SK-N-SH (cell line): ENCODE measurements around the gene TMPRSS9. TPM values are rescaled to one million over a fixed set of nuclear protein-coding genes. Genes with fewer than 3 reads are reported as not detected.
A peak's percentile ranks its signal among the peaks of the same experiment; 100 is the strongest.

Experiments used
- CTCF ChIA-PET: fragments of 300-600, 350-600 bp; formaldehyde crosslinking; extraction: SDS; loops from one replicate; lab custom pipeline; 2021; lab: Yijun Ruan, JAX
- POLR2A ChIA-PET: fragments of 350-600 bp; sonication (Branson Sonifier 250); formaldehyde crosslinking; extraction: SDS; loops from one replicate; lab custom pipeline; 2020; ENCODE audit warnings: antibody characterized with exemption, inconsistent platforms; lab: Yijun Ruan, JAX
- DNase-seq: peaks from one replicate; pipeline ENCODE4 v3.0.0; 2012
- H2AFZ ChIP-seq: fragments of 200-600 bp; sonication (generic); 2 replicates; pipeline ENCODE4 v1.8.1; 2016; ENCODE audit warnings: antibody characterized with exemption, mild to moderate bottlenecking, low read depth
- H3F3A ChIP-seq: fragments of 200-600 bp; sonication (generic); replicated peaks from 2 replicates; pipeline ENCODE3; 2016; ENCODE audit warnings: antibody characterized with exemption, mild to moderate bottlenecking; ENCODE audit not compliant: insufficient read depth
- H3K27ac ChIP-seq, 2 experiments: fragments of 200-500 bp in 1 of 2; fragments of 200-600 bp in 1 of 2; sonication (Bioruptor generic) in 1 of 2; sonication (generic), shearing (Covaris generic) in 1 of 2; 2 replicates each; pipeline versions ENCODE4 v1.5.1 to v1.6.1; 2014 to 2016; ENCODE audit warnings: low read depth in 2 of 2, inconsistent platforms in 1 of 2, low read length in 1 of 2, mild to moderate bottlenecking in 1 of 2, mixed read lengths in 1 of 2
- H3K27me3 ChIP-seq: fragments of 200-600 bp; sonication (generic), shearing (Covaris generic); 2 replicates; pipeline ENCODE4 v1.6.1; 2016; ENCODE audit warnings: mixed run types; ENCODE audit not compliant: insufficient read depth
- H3K36me3 ChIP-seq, 2 experiments: fragments of 200-500 bp in 1 of 2; fragments of 200-600 bp in 1 of 2; sonication (Bioruptor generic) in 1 of 2; sonication (generic) in 1 of 2; replicated peaks in 1 of 2; 2 replicates each; pipeline versions ENCODE3 to v1.5.1; 2014 to 2016; ENCODE audit warnings: low read length in 1 of 2, mild to moderate bottlenecking in 1 of 2; ENCODE audit not compliant: insufficient read depth in 2 of 2, control insufficient read depth in 1 of 2
- H3K4me1 ChIP-seq, 2 experiments: fragments of 200-500 bp in 1 of 2; fragments of 200-600 bp in 1 of 2; sonication (Bioruptor generic) in 1 of 2; sonication (generic), shearing (Covaris generic) in 1 of 2; 2 replicates each; pipeline versions ENCODE4 v1.5.1 to v1.6.1; 2014 to 2016; ENCODE audit warnings: low read depth in 1 of 2, low read length in 1 of 2, mixed run types in 1 of 2; ENCODE audit not compliant: insufficient read depth in 2 of 2, control insufficient read depth in 1 of 2
- H3K4me2 ChIP-seq: fragments of 200-600 bp; sonication (generic), shearing (Covaris generic); 2 replicates; pipeline ENCODE4 v1.6.1; 2017; ENCODE audit warnings: mixed run types
- H3K4me3 ChIP-seq, 2 experiments: fragments of 200-500 bp in 1 of 2; fragments of 200-600 bp in 1 of 2; sonication (Bioruptor generic) in 1 of 2; sonication (generic), shearing (Covaris generic) in 1 of 2; 2 replicates each; pipeline versions ENCODE4 v1.5.1 to v1.8.1; 2014 to 2016; ENCODE audit warnings: low read depth in 2 of 2, inconsistent platforms in 1 of 2, low read length in 1 of 2, mild to moderate bottlenecking in 1 of 2, mixed read lengths in 1 of 2, moderate library complexity in 1 of 2
- H3K79me2 ChIP-seq: fragments of 200-600 bp; sonication (generic); 2 replicates; pipeline ENCODE4 v1.8.1; 2017; ENCODE audit warnings: mild to moderate bottlenecking; ENCODE audit not compliant: insufficient read depth
- H3K9ac ChIP-seq: fragments of 200-600 bp; sonication (generic); 2 replicates; pipeline ENCODE4 v1.6.1; 2017; ENCODE audit warnings: mixed run types
- H3K9me2 ChIP-seq: fragments of 200-600 bp; sonication (generic); 2 replicates; pipeline ENCODE4 v1.6.1; 2017; ENCODE audit warnings: mixed run types
- H3K9me3 ChIP-seq: fragments of 200-600 bp; sonication (generic); 2 replicates; pipeline ENCODE4 v1.6.1; 2017; ENCODE audit warnings: mixed run types, mild to moderate bottlenecking, moderate library complexity
- H4K20me1 ChIP-seq: fragments of 200-600 bp; sonication (generic); 2 replicates; pipeline ENCODE4 v1.6.1; 2017; ENCODE audit warnings: mild to moderate bottlenecking, mixed run types; ENCODE audit not compliant: insufficient read depth
- CHD2 ChIP-seq: fragments of 150-350 bp; IDR thresholded peaks from 2 replicates; pipeline ENCODE4 v1.6.1; 2018; ENCODE audit warnings: low read length; ENCODE audit not compliant: partially characterized antibody
- ELF1 ChIP-seq: IDR thresholded peaks from 2 replicates; pipeline ENCODE4 v1.4.0; 2012
- EP300 ChIP-seq, 2 experiments: IDR thresholded peaks; 2 replicates each; pipeline versions ENCODE4 v1.4.0 to v1.6.1; 2012; ENCODE audit warnings: borderline replicate concordance in 1 of 2, low read depth in 1 of 2, low read length in 1 of 2
- FOSL2 ChIP-seq: IDR thresholded peaks from 2 replicates; pipeline ENCODE4 v1.4.0; 2012; ENCODE audit warnings: low read depth, mild to moderate bottlenecking, moderate library complexity, borderline replicate concordance
- FOXM1 ChIP-seq: IDR thresholded peaks from 2 replicates; pipeline ENCODE4 v1.4.0; 2012; ENCODE audit warnings: low read depth, mild to moderate bottlenecking
- MXI1 ChIP-seq: IDR thresholded peaks from 2 replicates; pipeline ENCODE4 v1.6.1; 2012; ENCODE audit warnings: mild to moderate bottlenecking, low read depth, low read length, improper control_type of control experiment
- NFIC ChIP-seq: IDR thresholded peaks from 2 replicates; pipeline ENCODE4 v1.4.0; 2012; ENCODE audit warnings: borderline replicate concordance
- RFX5 ChIP-seq: IDR thresholded peaks from 2 replicates; pipeline ENCODE4 v1.6.1; 2012; ENCODE audit warnings: mild to moderate bottlenecking, improper control_type of control experiment, low read length
- SIN3A ChIP-seq: IDR thresholded peaks from 2 replicates; pipeline ENCODE4 v1.6.1; 2012; ENCODE audit warnings: low read depth, mild to moderate bottlenecking, low read length, moderate library complexity, borderline replicate concordance
- TEAD4 ChIP-seq: IDR thresholded peaks from 2 replicates; pipeline ENCODE4 v1.4.0; 2012; ENCODE audit warnings: mild to moderate bottlenecking, borderline replicate concordance; ENCODE audit not compliant: insufficient read depth
- whole genome bisulfite sequencing: methylation state at CpG from one replicate; pipeline ENCODE4 v1.1.6; 2017; ENCODE audit warnings: low lambda C conversion rate; 5-methylcytosine and 5-hydroxymethylcytosine counted together
- polyA plus RNA-seq, 3 experiments: library from polyadenylated mRNA; depleted of rRNA; stranded (reverse); fragments of >200 nt; gene quantifications; 2 replicates each; pipeline ENCODE4 v1.2.3, GENCODE V29; 2012
- TF ChIP-seq, protein P1 (sequence below): IDR thresholded peaks from 2 replicates; pipeline ENCODE4 v1.6.1; 2012; ENCODE audit warnings: mild to moderate bottlenecking, low read depth, low read length, moderate library complexity
- TF ChIP-seq, protein P2 (sequence below): IDR thresholded peaks from 2 replicates; pipeline ENCODE4 v1.4.0; 2012; ENCODE audit warnings: low read depth, borderline replicate concordance

TMPRSS9 gene
- polyA plus RNA-seq, 1 of the 3 experiments (the other 2 are of a cell fraction), result not detected

DNA sequence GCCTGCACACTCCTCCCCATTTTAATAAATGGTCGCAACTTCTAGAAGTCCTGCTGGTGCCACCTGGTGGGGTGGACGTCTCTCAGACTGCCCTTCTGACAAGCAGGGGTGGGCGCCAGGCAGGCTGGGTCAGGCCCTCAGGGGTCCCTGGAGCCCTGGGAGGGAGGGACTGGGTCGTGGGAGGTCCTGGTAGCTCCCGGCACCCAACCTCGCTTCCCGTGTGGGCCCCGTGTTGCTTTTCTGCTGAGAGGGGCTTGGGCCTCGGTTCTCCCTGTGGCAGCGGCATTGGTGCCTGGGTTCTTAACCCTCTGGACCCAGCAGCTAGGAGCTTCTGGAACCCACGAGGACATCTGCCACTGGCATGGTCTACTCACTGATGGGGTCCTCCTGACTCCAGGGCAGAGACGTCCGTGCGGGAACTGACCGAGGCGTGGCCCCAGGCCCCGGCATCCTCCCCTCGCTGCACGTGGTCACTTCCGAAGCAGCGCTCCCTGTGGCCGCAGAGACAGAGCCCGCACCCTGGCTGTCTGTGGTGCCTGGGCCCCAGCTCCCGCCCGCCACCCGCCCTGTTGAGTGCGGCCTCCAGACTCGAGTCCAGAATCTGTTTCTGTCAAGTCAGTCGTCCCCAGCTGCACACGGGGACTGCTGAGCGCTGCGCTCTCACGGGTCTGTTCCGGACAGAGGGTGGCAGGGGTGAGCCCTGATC, 6.0 kb upstream of the TMPRSS9 start:
- WGBS, result 94% methylated on average over 17 of the region's 34 CpGs
- Histone ChIP-seq H3K9ac (no peak overlapping the region), H3K79me2 (no peaks in the 10 kb centered on the region)

DNA sequence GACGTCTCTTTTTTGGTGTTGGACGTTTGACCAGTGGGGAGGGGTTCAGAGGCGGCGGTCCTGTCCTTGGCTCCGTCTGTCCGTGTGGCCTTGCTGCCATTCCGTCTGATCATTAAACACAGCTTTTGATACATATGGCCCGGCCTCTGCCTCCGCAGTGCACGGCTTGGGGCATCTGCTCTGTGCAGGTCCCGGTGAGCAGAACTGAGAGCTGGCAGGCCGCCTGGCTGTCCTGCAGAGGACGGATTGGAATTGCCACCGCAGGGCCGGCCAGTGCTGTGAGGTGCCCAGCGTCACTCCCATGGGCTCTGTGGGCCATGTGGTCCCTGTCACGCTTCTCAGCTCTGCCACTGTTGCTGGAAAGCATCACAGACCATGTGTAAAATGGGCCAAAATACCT, 5.4 kb upstream of the TMPRSS9 start:
- peaks cover 10% of the 10 kb centered on the region for H3K27me3 ChIP-seq
- H4K20me1 ChIP-seq, result no peaks in the 10 kb centered on the region
- H3K9me2 ChIP-seq, result no peaks in the 10 kb centered on the region
- TF ChIP-seq EP300 (IDR thresholded peaks at IDR 0.05; ENCODE audit: borderline replicate concordance in 1 of 2, low read depth in 1 of 2, low read length in 1 of 2) (0 out of 4 replicates have a peak, but pooled peaks of 1 of the 2 experiments have one; percentile 12), MXI1 (peak; percentile 89), CHD2 (no peak)
- TF ChIP-seq, protein P1, sequence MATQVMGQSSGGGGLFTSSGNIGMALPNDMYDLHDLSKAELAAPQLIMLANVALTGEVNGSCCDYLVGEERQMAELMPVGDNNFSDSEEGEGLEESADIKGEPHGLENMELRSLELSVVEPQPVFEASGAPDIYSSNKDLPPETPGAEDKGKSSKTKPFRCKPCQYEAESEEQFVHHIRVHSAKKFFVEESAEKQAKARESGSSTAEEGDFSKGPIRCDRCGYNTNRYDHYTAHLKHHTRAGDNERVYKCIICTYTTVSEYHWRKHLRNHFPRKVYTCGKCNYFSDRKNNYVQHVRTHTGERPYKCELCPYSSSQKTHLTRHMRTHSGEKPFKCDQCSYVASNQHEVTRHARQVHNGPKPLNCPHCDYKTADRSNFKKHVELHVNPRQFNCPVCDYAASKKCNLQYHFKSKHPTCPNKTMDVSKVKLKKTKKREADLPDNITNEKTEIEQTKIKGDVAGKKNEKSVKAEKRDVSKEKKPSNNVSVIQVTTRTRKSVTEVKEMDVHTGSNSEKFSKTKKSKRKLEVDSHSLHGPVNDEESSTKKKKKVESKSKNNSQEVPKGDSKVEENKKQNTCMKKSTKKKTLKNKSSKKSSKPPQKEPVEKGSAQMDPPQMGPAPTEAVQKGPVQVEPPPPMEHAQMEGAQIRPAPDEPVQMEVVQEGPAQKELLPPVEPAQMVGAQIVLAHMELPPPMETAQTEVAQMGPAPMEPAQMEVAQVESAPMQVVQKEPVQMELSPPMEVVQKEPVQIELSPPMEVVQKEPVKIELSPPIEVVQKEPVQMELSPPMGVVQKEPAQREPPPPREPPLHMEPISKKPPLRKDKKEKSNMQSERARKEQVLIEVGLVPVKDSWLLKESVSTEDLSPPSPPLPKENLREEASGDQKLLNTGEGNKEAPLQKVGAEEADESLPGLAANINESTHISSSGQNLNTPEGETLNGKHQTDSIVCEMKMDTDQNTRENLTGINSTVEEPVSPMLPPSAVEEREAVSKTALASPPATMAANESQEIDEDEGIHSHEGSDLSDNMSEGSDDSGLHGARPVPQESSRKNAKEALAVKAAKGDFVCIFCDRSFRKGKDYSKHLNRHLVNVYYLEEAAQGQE, result no peak
- no peak overlapping the region for H3K4me2 ChIP-seq
- no peak overlapping the region for H3K9ac ChIP-seq
- no peak overlapping the region for H3K4me3 ChIP-seq
- H3K79me2 ChIP-seq, result no peaks in the 10 kb centered on the region
- H2AFZ ChIP-seq, result no peak overlapping the region
- DNase-seq, result peak; percentile 75
- no peak overlapping the region; a peak in 1 of 4 replicates for H3K27ac ChIP-seq
- peaks cover 0 to 10% of the 10 kb centered on the region in 2 experiments; a peak in 1 of 4 replicates for H3K4me1 ChIP-seq
- no peaks in the 10 kb centered on the region for H3F3A ChIP-seq
- POLR2A ChIA-PET, result interaction anchor here (0.7 kb wide), 1 partner anchor 102 kb away, joined by 3 read pairs; the partner anchor contains the start of gene LMNB2
- H3K36me3 ChIP-seq, result peaks cover 0 to 5% of the 10 kb centered on the region in 2 experiments
- CTCF ChIA-PET, result interaction anchor here (0.9 to 1.1 kb wide), 2 partner anchors 29 to 44 kb away, joined by 3 read pairs; no protein-coding TSS in a partner anchor
- WGBS, result 82% methylated on average over 13 of the region's 17 CpGs
- H3K9me3 ChIP-seq, result no peaks in the 10 kb centered on the region

More for the DNA sequence above, 6.0 kb upstream of the TMPRSS9 start:
- TF ChIP-seq, protein P2, sequence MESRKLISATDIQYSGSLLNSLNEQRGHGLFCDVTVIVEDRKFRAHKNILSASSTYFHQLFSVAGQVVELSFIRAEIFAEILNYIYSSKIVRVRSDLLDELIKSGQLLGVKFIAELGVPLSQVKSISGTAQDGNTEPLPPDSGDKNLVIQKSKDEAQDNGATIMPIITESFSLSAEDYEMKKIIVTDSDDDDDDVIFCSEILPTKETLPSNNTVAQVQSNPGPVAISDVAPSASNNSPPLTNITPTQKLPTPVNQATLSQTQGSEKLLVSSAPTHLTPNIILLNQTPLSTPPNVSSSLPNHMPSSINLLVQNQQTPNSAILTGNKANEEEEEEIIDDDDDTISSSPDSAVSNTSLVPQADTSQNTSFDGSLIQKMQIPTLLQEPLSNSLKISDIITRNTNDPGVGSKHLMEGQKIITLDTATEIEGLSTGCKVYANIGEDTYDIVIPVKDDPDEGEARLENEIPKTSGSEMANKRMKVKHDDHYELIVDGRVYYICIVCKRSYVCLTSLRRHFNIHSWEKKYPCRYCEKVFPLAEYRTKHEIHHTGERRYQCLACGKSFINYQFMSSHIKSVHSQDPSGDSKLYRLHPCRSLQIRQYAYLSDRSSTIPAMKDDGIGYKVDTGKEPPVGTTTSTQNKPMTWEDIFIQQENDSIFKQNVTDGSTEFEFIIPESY, result no peak
- TF ChIP-seq NFIC (no peak), RFX5 (no peak), ELF1 (no peak), FOXM1 (no peak), TEAD4 (no peak), FOSL2 (no peak), SIN3A (no peak)
- H3K4me1 ChIP-seq, result peaks cover 0 to 10% of the 10 kb centered on the region in 2 experiments; a peak in 1 of 4 replicates
- ChIA-PET CTCF (interaction anchor here (0.6 to 0.9 kb wide), 2 partner anchors 30 to 247 kb away, joined by 3 read pairs; no protein-coding TSS in a partner anchor), POLR2A (no interaction called here)
- no peaks in the 10 kb centered on the region for H3F3A ChIP-seq
- H3K4me3 ChIP-seq, result no peak overlapping the region
- H3K9me3 ChIP-seq, result no peaks in the 10 kb centered on the region
- no peak for DNase-seq
- peaks cover 0 to 5% of the 10 kb centered on the region in 2 experiments for H3K36me3 ChIP-seq
- no peak overlapping the region for H2AFZ ChIP-seq
- no peak overlapping the region; a peak in 1 of 4 replicates for H3K27ac ChIP-seq
- H3K27me3 ChIP-seq, result peaks cover 6% of the 10 kb centered on the region
- H3K9me2 ChIP-seq, result no peaks in the 10 kb centered on the region
- H4K20me1 ChIP-seq, result no peaks in the 10 kb centered on the region
- H3K4me2 ChIP-seq, result no peak overlapping the region
